Keratinocyte (primary cell): Measurements from ENCODE around the gene KCNH2. TPM values are rescaled to one million over a fixed set of nuclear protein-coding genes. Genes with fewer than 3 reads are reported as not detected.

Source experiments
- DNase-seq: peaks from one replicate; pipeline ENCODE4 v3.0.0-alpha.2; 2011; ENCODE audit warnings: low read depth, missing footprints, low spot score
- FAIRE-seq: peaks from 2 replicates; lab custom pipeline; 2011; peaks lifted over from hg19 to GRCh38; lab: Jason Lieb, UNC
- H2AFZ ChIP-seq: 2 replicates; pipeline ENCODE4 v1.6.0; 2012; ENCODE audit warnings: low read length, control low read depth, inconsistent platforms; ENCODE audit not compliant: control insufficient read depth
- H3K27ac ChIP-seq: 2 replicates; pipeline ENCODE4 v1.5.1; 2011; ENCODE audit warnings: low read length; ENCODE audit not compliant: control insufficient read depth, insufficient read depth
- H3K27me3 ChIP-seq: 3 replicates; pipeline ENCODE4 v1.6.0; 2011; ENCODE audit warnings: low read length; ENCODE audit not compliant: control insufficient read depth, insufficient read depth; ENCODE audit errors: extremely low read depth
- H3K36me3 ChIP-seq, 2 experiments: 2 replicates in 1 of 2; 3 replicates in 1 of 2; pipeline ENCODE4 v1.5.1; 2011; ENCODE audit warnings: low read length in 2 of 2, mild to moderate bottlenecking in 1 of 2; ENCODE audit not compliant: control insufficient read depth in 2 of 2, insufficient read depth in 2 of 2; ENCODE audit errors: extremely low read depth in 1 of 2
- H3K4me1 ChIP-seq: 3 replicates; pipeline ENCODE4 v1.5.1; 2011; ENCODE audit warnings: low read length; ENCODE audit not compliant: control insufficient read depth, insufficient read depth; ENCODE audit errors: extremely low read depth
- H3K4me2 ChIP-seq: 3 replicates; pipeline ENCODE4 v1.6.0; 2011; ENCODE audit warnings: low read depth, low read length; ENCODE audit not compliant: control insufficient read depth, insufficient read depth; ENCODE audit errors: extremely low read depth
- H3K4me3 ChIP-seq, 3 experiments: fragments of 200-600 bp in 1 of 3; sonication (generic) in 1 of 3; 2 replicates in 2 of 3; 3 replicates in 1 of 3; pipeline ENCODE4 v1.5.1; 2011 to 2016; ENCODE audit warnings: low read length in 3 of 3, mild to moderate bottlenecking in 3 of 3, control low read depth in 2 of 3, inconsistent platforms in 1 of 3, low read depth in 1 of 3, mixed read lengths in 1 of 3, mixed run types in 1 of 3, moderate library complexity in 1 of 3; ENCODE audit not compliant: control insufficient read depth in 2 of 3, insufficient read depth in 2 of 3; ENCODE audit errors: extremely low read depth in 1 of 3
- H3K79me2 ChIP-seq: 2 replicates; pipeline ENCODE4 v1.6.0; 2012; ENCODE audit warnings: low read length; ENCODE audit not compliant: control insufficient read depth, insufficient read depth
- H3K9ac ChIP-seq: 3 replicates; pipeline ENCODE4 v1.6.0; 2011; ENCODE audit warnings: low read length; ENCODE audit not compliant: control insufficient read depth, insufficient read depth; ENCODE audit errors: extremely low read depth
- H3K9me1 ChIP-seq: 3 replicates; pipeline ENCODE4 v1.6.0; 2011; ENCODE audit warnings: low read length; ENCODE audit not compliant: control insufficient read depth, insufficient read depth; ENCODE audit errors: extremely low read depth
- H3K9me3 ChIP-seq: 2 replicates; pipeline ENCODE4 v1.5.1; 2012; ENCODE audit warnings: low read depth, low read length; ENCODE audit not compliant: control insufficient read depth
- H4K20me1 ChIP-seq: 3 replicates; pipeline ENCODE4 v1.6.0; 2011; ENCODE audit warnings: low read length; ENCODE audit not compliant: control insufficient read depth, insufficient read depth; ENCODE audit errors: extremely low read depth
- CTCF ChIP-seq, 3 experiments: IDR thresholded peaks in 1 of 3; conservative IDR thresholded peaks in 1 of 3; optimal IDR thresholded peaks in 1 of 3; 2 replicates in 2 of 3; 3 replicates in 1 of 3; pipeline versions ENCODE3 to v1.5.1; 2011; ENCODE audit warnings: low read length in 3 of 3, mild to moderate bottlenecking in 3 of 3, moderate library complexity in 2 of 3, control low read depth in 1 of 3, inconsistent platforms in 1 of 3; ENCODE audit not compliant: insufficient read depth in 2 of 3; ENCODE audit errors: extremely low read depth in 1 of 3
- EZH2 ChIP-seq: IDR thresholded peaks from one replicate; pipeline ENCODE4 v1.6.1; 2012; ENCODE audit warnings: inconsistent platforms, mild to moderate bottlenecking, low read length, moderate library complexity
- dilution Hi-C: fragments of 300-500 bp; cut with MboI; formaldehyde crosslinking; loops from one replicate; pipeline ENCODE4 v1.7.0; 2020; ENCODE audit warnings: low sequenced_read_pairs; ENCODE audit not compliant: extremely low pct_ligation_motif_present
- polyA plus RNA-seq, 5 experiments: library from polyadenylated mRNA; depleted of rRNA in 3 of 5; stranded (reverse) in 3 of 5; stranded (forward) in 1 of 5; unstranded in 1 of 5; fragments of >200 nt; gene quantifications; 1 replicate in 1 of 5; 2 replicates in 3 of 5; 3 replicates in 1 of 5; pipeline versions ENCODE4 v1.2.1 to v1.2.3, GENCODE V29; 2011 to 2012; ENCODE audit warnings: missing spikeins in 2 of 5, low read depth in 1 of 5, low replicate concordance in 1 of 5

Gene KCNH2
- polyA plus RNA-seq, 1 donor (not counting 4 experiments of a cell fraction or from before 2014, with no cell fraction given) = 0.03 TPM

DNA sequence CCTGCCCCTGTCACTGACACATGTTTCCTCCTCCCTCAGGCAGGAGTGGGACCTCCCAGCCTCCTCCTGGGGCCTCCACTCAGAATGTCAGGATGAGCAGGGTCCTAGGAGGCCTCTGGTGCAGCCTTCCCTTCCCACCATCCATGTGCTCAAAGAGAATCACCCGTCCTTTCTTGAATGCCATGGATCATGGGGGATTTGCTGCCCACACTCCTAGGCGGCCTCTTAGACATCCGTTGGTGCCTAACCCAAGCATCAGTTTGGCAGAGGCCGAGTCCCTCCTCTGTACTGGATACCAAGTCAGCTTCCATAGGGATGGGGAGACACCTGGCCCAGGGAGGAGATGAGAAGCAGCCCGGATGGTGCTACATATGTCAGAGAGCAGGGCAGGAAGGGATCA is 19.7 kb upstream of the KCNH2 start:
- Histone ChIP-seq H3K4me3 (no peak overlapping the region), H3K27me3 (no peaks in the 10 kb centered on the region), H3K79me2 (no peaks in the 10 kb centered on the region), H3K9me1 (no peaks in the 10 kb centered on the region), H4K20me1 (no peaks in the 10 kb centered on the region), H3K9me3 (no peaks in the 10 kb centered on the region), H3K9ac (no peak overlapping the region), H3K4me1 (peaks cover 4% of the 10 kb centered on the region), H2AFZ (no peak overlapping the region), H3K4me2 (no peak overlapping the region), H3K36me3 (no peaks in the 10 kb centered on the region), H3K27ac (no peak overlapping the region)
- dilution Hi-C loops = no loop called here
- FAIRE-seq = no peak
- no peak for DNase-seq
- no peak for TF ChIP-seq EZH2
- no peak for TF ChIP-seq CTCF (optimal IDR thresholded peaks at IDR 0.05 in 1 of 3, IDR thresholded peaks at IDR 0.05 in 1 of 3, conservative IDR thresholded peaks at IDR 0.05 in 1 of 3; ENCODE audit: extremely low read depth in 1 of 3, insufficient read depth in 2 of 3, low read length in 3 of 3)

DNA sequence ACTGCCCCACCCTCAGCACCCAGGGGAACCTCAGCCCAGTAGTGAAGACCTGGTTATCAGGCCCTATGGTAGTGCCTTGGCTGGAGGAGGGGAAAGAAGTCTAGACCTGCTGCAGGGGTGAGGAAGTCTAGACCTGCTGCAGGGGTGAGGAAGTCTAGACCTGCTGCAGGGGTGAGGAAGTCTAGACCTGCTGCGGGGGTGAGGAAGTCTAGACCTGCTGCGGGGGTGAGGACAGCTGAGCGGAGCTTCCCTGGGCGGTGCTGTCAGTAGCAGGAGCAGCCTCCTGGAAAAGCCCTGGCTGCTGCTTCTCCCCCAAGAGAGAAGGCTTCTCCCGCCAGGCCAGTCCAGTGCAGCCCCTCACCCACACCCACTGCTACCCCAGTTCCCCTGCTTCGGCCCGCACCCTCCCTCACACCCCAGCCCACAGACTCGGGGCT is 19.0 kb upstream of the KCNH2 start:
- Histone ChIP-seq H3K9me1 (no peaks in the 10 kb centered on the region), H3K4me3 (no peak overlapping the region), H3K27ac (no peak overlapping the region), H3K27me3 (no peaks in the 10 kb centered on the region), H3K9ac (no peak overlapping the region), H3K4me2 (no peak overlapping the region), H3K4me1 (peaks cover 3% of the 10 kb centered on the region), H3K36me3 (no peaks in the 10 kb centered on the region), H4K20me1 (no peaks in the 10 kb centered on the region), H3K79me2 (no peaks in the 10 kb centered on the region), H3K9me3 (no peaks in the 10 kb centered on the region), H2AFZ (no peak overlapping the region)
- DNase-seq (no peak), FAIRE-seq (no peak)
- no peak for TF ChIP-seq EZH2
- TF ChIP-seq CTCF (optimal IDR thresholded peaks at IDR 0.05 in 1 of 3, IDR thresholded peaks at IDR 0.05 in 1 of 3, conservative IDR thresholded peaks at IDR 0.05 in 1 of 3; ENCODE audit: extremely low read depth in 1 of 3, insufficient read depth in 2 of 3, low read length in 3 of 3) = no peak
- dilution Hi-C loops = no loop called here
